ENCODE measurements around the gene ZNF799. TPM values are rescaled to one million over a fixed set of nuclear protein-coding genes. Genes with fewer than 3 reads are reported as not detected.

The ZNF799 gene
- total RNA-seq, 1 donor from 2014 or later: 8.7 TPM

GRCh38 chr19:12353375-12353774 lies 47.7 kb downstream of the ZNF799 start:
- Histone ChIP-seq H3K27me3 (no peaks in the 10 kb centered on the region), H3K4me3 (no peak overlapping the region), H3K9me3 (peaks cover 45% of the 10 kb centered on the region), H3K4me1 (no peaks in the 10 kb centered on the region), H3K36me3 (peaks cover 19% of the 10 kb centered on the region), H3K27ac (no peak overlapping the region)
- intact Hi-C loops (cut with DNase I): no loop called here
- TF ChIP-seq CTCF (IDR thresholded peaks at IDR 0.05): no peak
- ATAC-seq: no peak
- no peak for DNase-seq

GRCh38 chr19:12350890-12351197 lies 50.2 kb downstream of the ZNF799 start:
- Histone ChIP-seq H3K4me3 (no peak overlapping the region), H3K9me3 (peaks cover 57% of the 10 kb centered on the region), H3K27me3 (no peaks in the 10 kb centered on the region), H3K27ac (no peak overlapping the region), H3K36me3 (peaks cover 19% of the 10 kb centered on the region), H3K4me1 (no peaks in the 10 kb centered on the region)
- intact Hi-C loops (cut with DNase I): no loop called here
- DNase-seq: no peak
- TF ChIP-seq CTCF (IDR thresholded peaks at IDR 0.05): no peak
- ATAC-seq: no peak

- no peaks in the 10 kb centered on the region for H3K27me3 ChIP-seq
- peaks cover 19% of the 10 kb centered on the region for H3K36me3 ChIP-seq
- no peak for TF ChIP-seq CTCF (IDR thresholded peaks at IDR 0.05)
- peaks cover 57% of the 10 kb centered on the region for H3K9me3 ChIP-seq
- no peak overlapping the region for H3K27ac ChIP-seq
- DNase-seq (no peak), ATAC-seq (no peak)
- H3K4me3 ChIP-seq: no peak overlapping the region
- intact Hi-C loops (cut with DNase I): no loop called here
- no peaks in the 10 kb centered on the region for H3K4me1 ChIP-seq
Measured at GRCh38 chr19:12350185-12350889, 50.7 kb downstream of the ZNF799 start.

GRCh38 chr19:12346896-12347295 lies 54.2 kb downstream of the ZNF799 start:
- no peak for DNase-seq
- TF ChIP-seq CTCF (IDR thresholded peaks at IDR 0.05): no peak
- ATAC-seq: no peak
- H3K27me3 ChIP-seq: no peaks in the 10 kb centered on the region
- H3K4me3 ChIP-seq: no peak overlapping the region
- H3K9me3 ChIP-seq: peaks cover 42% of the 10 kb centered on the region
- no peaks in the 10 kb centered on the region for H3K4me1 ChIP-seq
- intact Hi-C loops (cut with DNase I): no loop called here
- no peak overlapping the region for H3K27ac ChIP-seq
- peaks cover 19% of the 10 kb centered on the region for H3K36me3 ChIP-seq

GRCh38 chr19:12345197-12345596 lies 55.9 kb downstream of the ZNF799 start:
- ATAC-seq (no peak), DNase-seq (no peak)
- H3K27ac ChIP-seq: no peak overlapping the region
- H3K4me1 ChIP-seq: no peaks in the 10 kb centered on the region
- no peak for TF ChIP-seq CTCF (IDR thresholded peaks at IDR 0.05)
- intact Hi-C loops (cut with DNase I): no loop called here
- H3K27me3 ChIP-seq: no peaks in the 10 kb centered on the region
- H3K4me3 ChIP-seq: no peak overlapping the region
- peaks cover 3% of the 10 kb centered on the region for H3K36me3 ChIP-seq
- H3K9me3 ChIP-seq: peaks cover 26% of the 10 kb centered on the region

Other genes starting within 250 kb of the ZNF799 start
- gene ZNF625, start 244.5 kb downstream of the ZNF799 start, total RNA-seq: 8.5 TPM
- gene ZNF136, start 238.2 kb downstream of the ZNF799 start, total RNA-seq: 14.4 TPM
- gene ZNF44, start 106.4 kb downstream of the ZNF799 start, total RNA-seq: 12.6 TPM
- 4.2 TPM for gene ZNF563, start 67.6 kb downstream of the ZNF799 start, total RNA-seq
- gene ZNF442, start 35.6 kb downstream of the ZNF799 start, total RNA-seq: 5.1 TPM
- 3.8 TPM for gene ZNF443, start 39.8 kb upstream of the ZNF799 start, total RNA-seq
- 2.6 TPM for gene ZNF709, start 83.5 kb upstream of the ZNF799 start, total RNA-seq
- 13.7 TPM for gene ZNF564, start 150.2 kb upstream of the ZNF799 start, total RNA-seq
- gene ZNF490, start 209.5 kb upstream of the ZNF799 start, total RNA-seq: 12.2 TPM
- 29.7 TPM for gene ZNF791, start 209.6 kb upstream of the ZNF799 start, total RNA-seq

Data from upper lobe of right lung (tissue), 1 donor.